ENCODE results near the gene ORC4.

Gene ORC4

DNA sequence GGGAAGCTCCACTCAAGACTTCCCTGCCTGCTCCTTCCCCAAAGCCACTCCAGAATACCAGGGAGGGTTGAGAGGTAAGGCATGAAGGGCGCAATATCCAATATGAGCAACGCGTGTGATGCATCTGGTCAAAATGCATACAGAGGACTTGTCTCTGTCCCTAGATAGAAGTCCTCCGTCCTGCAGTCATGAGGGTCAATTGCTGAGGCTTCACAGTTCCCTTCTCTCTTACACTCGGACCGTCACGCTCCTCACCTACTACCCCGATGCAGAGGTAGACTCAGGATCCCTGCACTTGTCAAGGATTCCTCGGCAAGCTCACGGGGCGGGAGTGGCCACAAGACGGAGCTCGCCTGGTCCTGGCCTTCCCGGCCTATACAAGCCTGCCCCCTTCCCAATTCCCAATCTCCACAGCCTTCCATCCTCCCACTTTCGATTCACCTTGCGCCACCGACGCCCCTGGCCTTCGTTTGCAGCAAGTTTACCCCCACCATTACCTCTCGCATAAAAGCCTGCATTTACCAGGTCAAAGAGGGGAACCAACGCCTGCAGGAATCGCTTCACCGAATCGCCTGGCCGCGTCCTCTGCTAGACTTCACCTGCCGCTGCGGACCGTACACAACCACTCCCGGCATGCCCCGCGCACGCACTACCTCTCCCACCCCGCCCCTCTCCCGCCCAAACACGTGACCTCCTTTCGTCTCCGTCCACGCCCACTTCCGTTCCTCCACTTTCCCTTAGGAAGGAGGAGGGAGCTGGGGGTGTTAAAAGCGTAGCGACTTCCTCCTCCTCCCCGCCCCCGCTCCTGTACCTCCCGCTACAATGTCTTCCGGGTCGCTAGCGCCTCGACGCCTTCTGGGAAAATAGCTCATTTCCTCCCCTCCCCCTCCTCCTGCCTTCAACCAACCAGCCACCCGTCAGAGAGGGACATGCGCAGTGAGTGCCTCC lies at the start of gene ORC4:
TSS of gene ORC4 (minus strand) at position 627 of the 948 bp plus-strand sequence. CDS start 44,779 bp downstream, outside the sequence.
- TF ChIP-seq, protein P1, sequence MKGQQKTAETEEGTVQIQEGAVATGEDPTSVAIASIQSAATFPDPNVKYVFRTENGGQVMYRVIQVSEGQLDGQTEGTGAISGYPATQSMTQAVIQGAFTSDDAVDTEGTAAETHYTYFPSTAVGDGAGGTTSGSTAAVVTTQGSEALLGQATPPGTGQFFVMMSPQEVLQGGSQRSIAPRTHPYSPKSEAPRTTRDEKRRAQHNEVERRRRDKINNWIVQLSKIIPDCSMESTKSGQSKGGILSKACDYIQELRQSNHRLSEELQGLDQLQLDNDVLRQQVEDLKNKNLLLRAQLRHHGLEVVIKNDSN (IDR thresholded peaks at IDR 0.05): peak; percentile 94
- TF ChIP-seq EGR1 (IDR thresholded peaks at IDR 0.05) (peak; percentile 91), TAF1 (IDR thresholded peaks at IDR 0.05; ENCODE audit: low read depth) (peak; percentile 69), EP300 (IDR thresholded peaks at IDR 0.05; ENCODE audit: borderline replicate concordance) (peak; percentile 33; the same call in 1 of the 2 replicates), RAD21 (IDR thresholded peaks at IDR 0.05; ENCODE audit: low read depth) (no peak; the same call in 1 of the 2 replicates), YY1 (IDR thresholded peaks at IDR 0.05; ENCODE audit: low read depth) (0 out of 2 replicates have a peak, but pooled peaks have one; percentile 10), TEAD4 (IDR thresholded peaks at IDR 0.05) (peak; percentile 24), ZBTB7A (IDR thresholded peaks at IDR 0.05; ENCODE audit: low read depth) (no peak), FOXM1 (IDR thresholded peaks at IDR 0.05; ENCODE audit: borderline replicate concordance, low read depth) (no peak), CEBPB (IDR thresholded peaks at IDR 0.05) (no peak), CREB1 (IDR thresholded peaks at IDR 0.05; ENCODE audit: low read depth) (peak; percentile 47; the same call in 1 of the 2 replicates), NFIC (IDR thresholded peaks at IDR 0.05) (no peak), TCF12 (IDR thresholded peaks at IDR 0.05; ENCODE audit: low read depth) (peak; percentile 64)
- TF ChIP-seq, protein P2, sequence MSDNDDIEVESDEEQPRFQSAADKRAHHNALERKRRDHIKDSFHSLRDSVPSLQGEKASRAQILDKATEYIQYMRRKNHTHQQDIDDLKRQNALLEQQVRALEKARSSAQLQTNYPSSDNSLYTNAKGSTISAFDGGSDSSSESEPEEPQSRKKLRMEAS (IDR thresholded peaks at IDR 0.05): peak; percentile 80
- TF ChIP-seq, protein P3, sequence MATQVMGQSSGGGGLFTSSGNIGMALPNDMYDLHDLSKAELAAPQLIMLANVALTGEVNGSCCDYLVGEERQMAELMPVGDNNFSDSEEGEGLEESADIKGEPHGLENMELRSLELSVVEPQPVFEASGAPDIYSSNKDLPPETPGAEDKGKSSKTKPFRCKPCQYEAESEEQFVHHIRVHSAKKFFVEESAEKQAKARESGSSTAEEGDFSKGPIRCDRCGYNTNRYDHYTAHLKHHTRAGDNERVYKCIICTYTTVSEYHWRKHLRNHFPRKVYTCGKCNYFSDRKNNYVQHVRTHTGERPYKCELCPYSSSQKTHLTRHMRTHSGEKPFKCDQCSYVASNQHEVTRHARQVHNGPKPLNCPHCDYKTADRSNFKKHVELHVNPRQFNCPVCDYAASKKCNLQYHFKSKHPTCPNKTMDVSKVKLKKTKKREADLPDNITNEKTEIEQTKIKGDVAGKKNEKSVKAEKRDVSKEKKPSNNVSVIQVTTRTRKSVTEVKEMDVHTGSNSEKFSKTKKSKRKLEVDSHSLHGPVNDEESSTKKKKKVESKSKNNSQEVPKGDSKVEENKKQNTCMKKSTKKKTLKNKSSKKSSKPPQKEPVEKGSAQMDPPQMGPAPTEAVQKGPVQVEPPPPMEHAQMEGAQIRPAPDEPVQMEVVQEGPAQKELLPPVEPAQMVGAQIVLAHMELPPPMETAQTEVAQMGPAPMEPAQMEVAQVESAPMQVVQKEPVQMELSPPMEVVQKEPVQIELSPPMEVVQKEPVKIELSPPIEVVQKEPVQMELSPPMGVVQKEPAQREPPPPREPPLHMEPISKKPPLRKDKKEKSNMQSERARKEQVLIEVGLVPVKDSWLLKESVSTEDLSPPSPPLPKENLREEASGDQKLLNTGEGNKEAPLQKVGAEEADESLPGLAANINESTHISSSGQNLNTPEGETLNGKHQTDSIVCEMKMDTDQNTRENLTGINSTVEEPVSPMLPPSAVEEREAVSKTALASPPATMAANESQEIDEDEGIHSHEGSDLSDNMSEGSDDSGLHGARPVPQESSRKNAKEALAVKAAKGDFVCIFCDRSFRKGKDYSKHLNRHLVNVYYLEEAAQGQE (IDR thresholded peaks at IDR 0.05; ENCODE audit: low read depth): no peak

DNA sequence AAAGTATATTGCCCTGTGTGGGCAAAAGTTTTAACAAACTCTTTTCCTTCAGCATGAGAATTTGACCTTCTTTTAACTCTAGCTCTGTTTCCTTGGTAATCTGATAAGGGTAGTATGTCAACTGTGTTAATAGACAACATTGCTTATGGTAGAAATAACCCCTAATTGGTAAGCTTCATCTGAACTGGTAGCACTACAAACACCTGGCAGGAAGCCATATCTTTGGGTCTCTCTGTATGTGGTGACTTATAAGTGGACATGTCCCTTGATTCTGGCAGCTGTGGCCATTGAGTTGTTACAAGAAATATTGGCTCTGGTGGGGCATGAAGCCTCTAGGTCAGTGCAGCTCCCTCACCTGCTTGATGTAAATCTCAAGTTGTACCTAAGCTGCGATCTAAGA lies 47.3 kb upstream of the ORC4 start:
- TF ChIP-seq, protein P3 (IDR thresholded peaks at IDR 0.05; ENCODE audit: low read depth): no peak
- TF ChIP-seq TCF12 (IDR thresholded peaks at IDR 0.05; ENCODE audit: low read depth) (no peak), CEBPB (IDR thresholded peaks at IDR 0.05) (no peak), RAD21 (IDR thresholded peaks at IDR 0.05; ENCODE audit: low read depth) (no peak), TEAD4 (IDR thresholded peaks at IDR 0.05) (no peak), TAF1 (IDR thresholded peaks at IDR 0.05; ENCODE audit: low read depth) (no peak), NFIC (IDR thresholded peaks at IDR 0.05) (no peak), EP300 (IDR thresholded peaks at IDR 0.05; ENCODE audit: borderline replicate concordance) (no peak), YY1 (IDR thresholded peaks at IDR 0.05; ENCODE audit: low read depth) (no peak), EGR1 (IDR thresholded peaks at IDR 0.05) (no peak), CREB1 (IDR thresholded peaks at IDR 0.05; ENCODE audit: low read depth) (no peak), FOXM1 (IDR thresholded peaks at IDR 0.05; ENCODE audit: borderline replicate concordance, low read depth) (no peak)
- TF ChIP-seq, protein P2 (IDR thresholded peaks at IDR 0.05): no peak
- TF ChIP-seq, protein P1 (IDR thresholded peaks at IDR 0.05): no peak

DNA sequence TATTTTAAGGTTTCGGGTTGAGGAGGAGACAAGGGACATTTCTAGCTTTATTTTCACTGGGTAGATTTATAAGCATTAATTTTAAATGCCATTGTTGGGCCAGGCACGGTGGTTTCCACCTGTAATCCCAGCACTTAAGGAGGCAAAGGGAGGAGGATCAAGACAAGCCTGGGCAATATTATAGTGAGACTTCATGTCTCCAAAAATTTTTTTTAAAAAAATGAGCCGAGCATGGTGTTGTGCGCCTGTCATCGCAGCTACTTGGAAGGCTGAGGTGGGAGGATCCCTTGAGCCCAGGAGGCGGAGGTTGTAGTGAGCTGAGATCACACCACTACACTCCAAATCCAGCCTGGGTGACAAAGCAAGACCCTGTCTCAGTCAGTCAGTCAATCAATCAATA lies 45.4 kb upstream of the ORC4 start:
- TF ChIP-seq CEBPB (IDR thresholded peaks at IDR 0.05) (no peak), NFIC (IDR thresholded peaks at IDR 0.05) (no peak), TEAD4 (IDR thresholded peaks at IDR 0.05) (no peak), RAD21 (IDR thresholded peaks at IDR 0.05; ENCODE audit: low read depth) (no peak), CREB1 (IDR thresholded peaks at IDR 0.05; ENCODE audit: low read depth) (no peak), TAF1 (IDR thresholded peaks at IDR 0.05; ENCODE audit: low read depth) (no peak), FOXM1 (IDR thresholded peaks at IDR 0.05; ENCODE audit: borderline replicate concordance, low read depth) (no peak), EP300 (IDR thresholded peaks at IDR 0.05; ENCODE audit: borderline replicate concordance) (no peak), EGR1 (IDR thresholded peaks at IDR 0.05) (no peak), YY1 (IDR thresholded peaks at IDR 0.05; ENCODE audit: low read depth) (no peak)
- TF ChIP-seq, protein P1 (IDR thresholded peaks at IDR 0.05): no peak

DNA sequence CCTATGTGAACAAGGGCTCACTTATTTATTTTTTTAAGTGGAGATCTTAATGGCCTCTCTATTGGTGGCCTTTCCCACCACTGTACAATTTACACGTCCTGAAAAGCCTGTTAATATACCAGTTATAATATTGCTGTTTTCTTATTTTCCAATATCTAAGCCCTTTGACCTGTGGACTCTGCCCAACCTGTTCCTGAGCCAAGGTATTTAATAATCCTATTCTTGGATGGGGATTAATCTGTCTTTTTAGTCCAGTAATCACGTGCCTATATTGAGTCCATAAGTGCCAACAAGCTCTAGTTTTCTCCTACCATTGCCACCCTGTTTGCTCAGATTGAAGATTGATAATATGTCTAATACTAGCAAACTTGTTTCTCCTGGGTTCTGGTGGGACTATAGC lies 43.1 kb upstream of the ORC4 start:
- TF ChIP-seq CEBPB (IDR thresholded peaks at IDR 0.05): no peak
- TF ChIP-seq RAD21 (IDR thresholded peaks at IDR 0.05; ENCODE audit: low read depth): no peak
- TF ChIP-seq, protein P2 (IDR thresholded peaks at IDR 0.05): no peak
- no peak for TF ChIP-seq FOXM1 (IDR thresholded peaks at IDR 0.05; ENCODE audit: borderline replicate concordance, low read depth)
- TF ChIP-seq, protein P1 (IDR thresholded peaks at IDR 0.05): no peak
